IMR-90 (cell line): ENCODE measurements around the gene ADRA1B. TPM values are rescaled to one million over a fixed set of nuclear protein-coding genes. Genes with fewer than 3 reads are reported as not detected.

Experiments used
- ATAC-seq: fragments of 200-7000 bp; cut with Tn5 transposase; 2 replicates; pipeline ENCODE4 v1.9.1; 2020; ENCODE audit warnings: low read depth, mild to moderate bottlenecking, moderate library complexity
- BruUV-seq: library from RNA; stranded (reverse); fragments of 400-500 nt; replicated peaks from 2 replicates; lab custom pipeline; 2021; lab: Mats Ljungman, UMichigan
- CTCF ChIA-PET: fragments of 300-600 bp; formaldehyde crosslinking; extraction: SDS; loops from one replicate; lab custom pipeline; 2021; ENCODE audit warnings: antibody characterized with exemption; lab: Yijun Ruan, JAX
- POLR2A ChIA-PET: fragments of 300-600 bp; sonication (Branson Sonifier 250); formaldehyde crosslinking; loops from one replicate; lab custom pipeline; 2022; ENCODE audit warnings: antibody characterized with exemption; ENCODE audit not compliant: unreplicated experiment; lab: Charles Lee
- DNase-seq: peaks from one replicate; pipeline ENCODE4 v3.0.0; 2013
- H2AFZ ChIP-seq: replicated peaks from 2 replicates; pipeline ENCODE3; 2013; ENCODE audit warnings: low read length, mild to moderate bottlenecking; ENCODE audit not compliant: poor library complexity
- H2AK5ac ChIP-seq: 2 replicates; pipeline ENCODE4 v1.6.1; 2013; ENCODE audit warnings: low read depth, low read length, inconsistent platforms
- H2AK9ac ChIP-seq: replicated peaks from 2 replicates; pipeline ENCODE3; 2013; ENCODE audit warnings: mild to moderate bottlenecking, low read depth, low read length, moderate library complexity; ENCODE audit not compliant: poor library complexity
- H2BK120ac ChIP-seq: 2 replicates; pipeline ENCODE4 v1.6.1; 2013; ENCODE audit warnings: low read depth, low read length, inconsistent platforms
- H2BK15ac ChIP-seq: 3 replicates; pipeline ENCODE4 v1.6.1; 2013; ENCODE audit warnings: low read depth, low read length, inconsistent platforms
- H2BK20ac ChIP-seq: 2 replicates; pipeline ENCODE4 v1.6.1; 2013; ENCODE audit warnings: low read depth, mild to moderate bottlenecking, inconsistent platforms, low read length, moderate library complexity
- H2BK5ac ChIP-seq: 2 replicates; pipeline ENCODE4 v1.6.1; 2013; ENCODE audit warnings: mild to moderate bottlenecking, low read depth, low read length, inconsistent platforms; ENCODE audit not compliant: poor library complexity, severe bottlenecking
- H3K14ac ChIP-seq: replicated peaks from 2 replicates; pipeline ENCODE4 v1.6.1; 2013; ENCODE audit warnings: low read depth, low read length, inconsistent platforms
- H3K18ac ChIP-seq: 2 replicates; pipeline ENCODE4 v1.6.1; 2013; ENCODE audit warnings: low read depth, low read length, control low read depth
- H3K23ac ChIP-seq: 2 replicates; pipeline ENCODE4 v1.6.1; 2013; ENCODE audit warnings: low read depth, low read length, inconsistent platforms
- H3K27ac ChIP-seq: 2 replicates; pipeline ENCODE4 v1.5.1; 2013; ENCODE audit warnings: mild to moderate bottlenecking, control low read depth, low read length; ENCODE audit not compliant: insufficient read depth
- H3K27me3 ChIP-seq: 2 replicates; pipeline ENCODE4 v1.6.1; 2013; ENCODE audit warnings: low read length; ENCODE audit not compliant: control insufficient read depth, insufficient read depth
- H3K36me3 ChIP-seq: 2 replicates; pipeline ENCODE4 v1.6.1; 2013; ENCODE audit warnings: low read length, mixed read lengths; ENCODE audit not compliant: control insufficient read depth, insufficient read depth
- H3K4ac ChIP-seq: 2 replicates; pipeline ENCODE4 v1.6.1; 2013; ENCODE audit warnings: low read depth, low read length, inconsistent platforms
- H3K4me1 ChIP-seq: 2 replicates; pipeline ENCODE4 v1.6.1; 2013; ENCODE audit warnings: low read length, mixed read lengths; ENCODE audit not compliant: control insufficient read depth, insufficient read depth
- H3K4me2 ChIP-seq: 2 replicates; pipeline ENCODE4 v1.6.1; 2013; ENCODE audit warnings: low read depth, mild to moderate bottlenecking, control low read depth, low read length, moderate library complexity
- H3K4me3 ChIP-seq: 2 replicates; pipeline ENCODE4 v1.5.1; 2013; ENCODE audit warnings: low read depth, mild to moderate bottlenecking, control low read depth, low read length, moderate library complexity; ENCODE audit not compliant: insufficient read depth
- H3K56ac ChIP-seq: 2 replicates; pipeline ENCODE4 v1.6.1; 2013; ENCODE audit warnings: low read length, inconsistent platforms; ENCODE audit not compliant: insufficient read depth; ENCODE audit errors: extremely low read depth
- H3K79me1 ChIP-seq, 2 experiments: 2 replicates each; pipeline ENCODE4 v1.6.1; 2013; ENCODE audit warnings: low read length in 2 of 2, inconsistent platforms in 1 of 2, low read depth in 1 of 2
- H3K9ac ChIP-seq: 2 replicates; pipeline ENCODE4 v1.6.1; 2013; ENCODE audit warnings: low read depth, low read length, control low read depth
- H3K9me1 ChIP-seq: 2 replicates; pipeline ENCODE4 v1.6.1; 2013; ENCODE audit warnings: low read length, inconsistent platforms; ENCODE audit not compliant: insufficient read depth
- H3K9me3 ChIP-seq: 2 replicates; pipeline ENCODE4 v1.6.1; 2013; ENCODE audit warnings: low read length; ENCODE audit not compliant: control insufficient read depth, insufficient read depth
- H4K20me1 ChIP-seq: 2 replicates; pipeline ENCODE4 v1.6.1; 2013; ENCODE audit warnings: low read length, inconsistent platforms; ENCODE audit not compliant: insufficient read depth
- H4K5ac ChIP-seq: 2 replicates; pipeline ENCODE4 v1.6.1; 2013; ENCODE audit warnings: mild to moderate bottlenecking, low read depth, low read length, control low read depth
- H4K8ac ChIP-seq, 2 experiments: 2 replicates each; pipeline ENCODE4 v1.6.1; 2013; ENCODE audit warnings: low read depth in 2 of 2, low read length in 2 of 2, control low read depth in 1 of 2, inconsistent platforms in 1 of 2
- H4K91ac ChIP-seq: 2 replicates; pipeline ENCODE4 v1.6.1; 2013; ENCODE audit warnings: low read depth, low read length, inconsistent platforms; ENCODE audit not compliant: insufficient read depth
- CEBPB ChIP-seq: IDR thresholded peaks from 2 replicates; pipeline ENCODE4 v1.6.1; 2012; ENCODE audit warnings: low read depth, low read length, improper control_type of control experiment
- CHD1 ChIP-seq: IDR thresholded peaks from 2 replicates; pipeline ENCODE4 v1.6.1; 2012; ENCODE audit warnings: low read depth, low read length, improper control_type of control experiment
- CTCF ChIP-seq: conservative IDR thresholded peaks from 2 replicates; pipeline ENCODE4 v1.5.1; 2012; ENCODE audit warnings: mild to moderate bottlenecking, low read depth, low read length, improper control_type of control experiment
- ELK1 ChIP-seq: fragments of 150-350 bp; IDR thresholded peaks from 2 replicates; pipeline ENCODE4 v1.6.1; 2016; ENCODE audit warnings: low read depth, mild to moderate bottlenecking, low read length, moderate library complexity, borderline replicate concordance
- FOS ChIP-seq: fragments of 150-350 bp; IDR thresholded peaks from 2 replicates; pipeline ENCODE4 v1.6.1; 2016; ENCODE audit warnings: low read depth, low read length
- MAZ ChIP-seq: IDR thresholded peaks from 2 replicates; pipeline ENCODE4 v1.6.1; 2012; ENCODE audit warnings: low read depth, mild to moderate bottlenecking, low read length, improper control_type of control experiment, moderate library complexity, borderline replicate concordance
- NFE2L2 ChIP-seq: fragments of 150-350 bp; IDR thresholded peaks from 2 replicates; pipeline ENCODE4 v1.6.1; 2016; ENCODE audit warnings: low read depth, mild to moderate bottlenecking, low read length
- POLR2A ChIP-seq: IDR thresholded peaks from 2 replicates; pipeline ENCODE4 v1.6.1; 2012; ENCODE audit warnings: mild to moderate bottlenecking, low read depth, low read length
- RAD21 ChIP-seq: IDR thresholded peaks from 2 replicates; pipeline ENCODE4 v1.6.1; 2012; ENCODE audit warnings: low read length, improper control_type of control experiment
- RFX5 ChIP-seq: IDR thresholded peaks from 2 replicates; pipeline ENCODE4 v1.8.0; 2012; ENCODE audit warnings: low read depth, mild to moderate bottlenecking, low read length, moderate library complexity
- SMC3 ChIP-seq: fragments of 150-350 bp; IDR thresholded peaks from 2 replicates; pipeline ENCODE4 v1.6.1; 2016; ENCODE audit warnings: low read depth, mild to moderate bottlenecking, antibody characterized with exemption, low read length, moderate library complexity
- WGBS, 2 experiments: methylation state at CpG; one replicate each; pipeline versions ENCODE4 v1.1.5 to v1.1.7; 2013; ENCODE audit warnings: missing lambda C conversion rate in 2 of 2; ENCODE audit not compliant: insufficient read length in 1 of 2; ENCODE audit errors: extremely low coverage in 2 of 2; 5-methylcytosine and 5-hydroxymethylcytosine counted together
- dilution Hi-C: fragments of 300-500 bp; cut with HindIII; formaldehyde crosslinking; loops from one replicate; pipeline ENCODE4 v1.14.3; 2018; ENCODE audit warnings: low sequenced_read_pairs; ENCODE audit not compliant: unreplicated experiment
- in situ Hi-C: fragments of 300-500 bp; cut with MboI; formaldehyde crosslinking; loops from 3 replicates; pipeline ENCODE4 v1.14.3; 2019; ENCODE audit warnings: low sequenced_read_pairs, inconsistent platforms, mixed read lengths
- intact Hi-C: fragments of 100-400 bp; cut with micrococcal nuclease; formaldehyde crosslinking; loops from 2 replicates; pipeline ENCODE4 v1.10.0; 2022
- polyA plus RNA-seq, 3 experiments: library from polyadenylated mRNA; depleted of rRNA; stranded (reverse); fragments of >200 nt; gene quantifications; 2 replicates each; pipeline ENCODE4 v1.2.3, GENCODE V29; 2012; ENCODE audit warnings: low replicate concordance in 1 of 3
- total RNA-seq: library from RNA; depleted of rRNA; stranded (reverse); fragments of >200 nt; gene quantifications from 2 replicates; pipeline ENCODE4 v1.2.3, GENCODE V29; 2012

The ADRA1B gene
- total and polyA plus RNA-seq, 2 of the 4 experiments (the other 2 are of a cell fraction) = 0.18 to 1.5 TPM

GRCh38 chr5:159971931-159972461 lies 55.7 kb downstream of the ADRA1B start (continued):
- no peak for TF ChIP-seq NFE2L2
- no peak for TF ChIP-seq POLR2A

- Histone ChIP-seq H3K4me1 (peaks cover 23% of the 10 kb centered on the region), H3K9ac (no peak overlapping the region), H4K8ac (peak overlapping the region in 1 of 2 experiments; percentile 24; a peak in 2 of 4 replicates), H4K91ac (peak overlapping the region; percentile 44), H3K4ac (peak overlapping the region; percentile 84), H3K27ac (no peak overlapping the region), H3K4me3 (no peak overlapping the region), H2AK9ac (no peak overlapping the region), H2BK120ac (peak overlapping the region; percentile 68), H2AK5ac (peak overlapping the region; percentile 85), H2AFZ (peak overlapping the region; percentile 34), H3K79me1 (peaks cover 0 to 5% of the 10 kb centered on the region in 2 experiments; a peak in 2 of 4 replicates), H3K56ac (no peak overlapping the region), H3K9me1 (peaks cover 21% of the 10 kb centered on the region), H4K5ac (peak overlapping the region; percentile 1; the same call in 1 of the 2 replicates), H3K14ac (0 out of 2 replicates have a peak overlapping the region, but pooled peaks have one; percentile 26), H2BK15ac (peak overlapping the region; percentile 73; the same call in 2 of the 3 replicates), H3K36me3 (no peaks in the 10 kb centered on the region), H2BK5ac (no peak overlapping the region), H3K23ac (no peak overlapping the region), H3K18ac (no peak overlapping the region; the same call in 1 of the 2 replicates), H3K9me3 (no peaks in the 10 kb centered on the region), H3K27me3 (no peaks in the 10 kb centered on the region), H4K20me1 (peaks cover 3% of the 10 kb centered on the region; the same call in 1 of the 2 replicates), H2BK20ac (peak overlapping the region; percentile 57), H3K4me2 (no peak overlapping the region)
- CTCF ChIA-PET = no interaction called here
- ATAC-seq = no peak
- no peak for DNase-seq
- dilution Hi-C loops (no loop called here), intact Hi-C loops (loop anchor here (10.0 kb wide), 3 partner anchors 208 to 808 kb away; partner anchors contain the start of gene RNF145), in situ Hi-C loops (loop anchor here (25.0 kb wide), 1 partner anchor 810 kb away; no protein-coding TSS in a partner anchor)
- 91% methylated on average over 20 of the region's 50 CpGs; no CpG with 5 or more reads in 1 of the 2 experiments for WGBS, 2 experiments
- BruUV-seq = no TSS peak
- POLR2A ChIA-PET = no interaction called here
- no peak for TF ChIP-seq CHD1
- no peak for TF ChIP-seq MAZ
- TF ChIP-seq SMC3 = no peak
- TF ChIP-seq NFE2L2 = no peak
- TF ChIP-seq CEBPB = no peak
- TF ChIP-seq RFX5 = no peak
- TF ChIP-seq FOS = no peak
- no peak for TF ChIP-seq RAD21
- TF ChIP-seq CTCF = no peak
- TF ChIP-seq ELK1 = no peak
These were observed 56.5 kb downstream of the ADRA1B start for GRCh38 chr5:159972538-159973362.
